GM21367 (cell line): ENCODE measurements around the gene NBPF20.
"Not testable (repeated sequence)": the region's sequence is repeated elsewhere in the genome, so short reads cannot be mapped to it uniquely, and the experiment has no call there.

Experiments
- ATAC-seq: cut with Tn5 transposase; IDR thresholded peaks from one replicate; pipeline ENCODE4 v1.9.1; 2021; ENCODE audit not compliant: unreplicated experiment

Gene NBPF20

GRCh38 chr1:145430830-145431229 is 5.4 kb upstream of the NBPF20 start:
- ATAC-seq: not testable (repeated sequence)

- ATAC-seq: not testable (repeated sequence)
Measured at GRCh38 chr1:145429329-145429728, 3.9 kb upstream of the NBPF20 start.

- peak; percentile 55 for ATAC-seq
Measured at GRCh38 chr1:145424612-145425435, 579 bp downstream of the NBPF20 start.

- ATAC-seq: not testable (repeated sequence)
Measured at GRCh38 chr1:145415149-145415548, 10.3 kb downstream of the NBPF20 start.

GRCh38 chr1:145407266-145407665 is 18.1 kb downstream of the NBPF20 start:
- not testable (repeated sequence) for ATAC-seq

GRCh38 chr1:145404949-145405348 is 20.5 kb downstream of the NBPF20 start:
- ATAC-seq: not testable (repeated sequence)

- ATAC-seq: not testable (repeated sequence)
Measured at GRCh38 chr1:145400701-145401100, 24.7 kb downstream of the NBPF20 start.
